Neural crest cell (in vitro differentiated cells): ENCODE data around the gene PRPF18. TPM values are rescaled to one million over a fixed set of nuclear protein-coding genes. Genes with fewer than 3 reads are reported as not detected.

Source experiments
- DNase-seq: peaks from one replicate; pipeline ENCODE4 v3.0.0; 2021; ENCODE audit warnings: low read depth, mixed read lengths, low spot score
- H3K27ac Mint-ChIP-seq: one replicate; pipeline ENCODE4 v1.8.0; 2021; ENCODE audit warnings: mild to moderate bottlenecking, mixed read lengths; ENCODE audit not compliant: unreplicated experiment
- H3K27me3 Mint-ChIP-seq: 2 replicates; pipeline ENCODE4 v1.8.0; 2021; ENCODE audit warnings: low read depth, mild to moderate bottlenecking, mixed read lengths
- H3K36me3 Mint-ChIP-seq: 2 replicates; pipeline ENCODE4 v1.8.0; 2021; ENCODE audit warnings: low read depth, mild to moderate bottlenecking, mixed read lengths
- H3K4me1 Mint-ChIP-seq: 2 replicates; pipeline ENCODE4 v1.8.0; 2021; ENCODE audit warnings: mixed read lengths
- H3K4me3 Mint-ChIP-seq: one replicate; pipeline ENCODE4 v1.8.0; 2021; ENCODE audit warnings: mild to moderate bottlenecking, mixed read lengths
- H3K9me3 Mint-ChIP-seq: 2 replicates; pipeline ENCODE4 v1.8.0; 2021; ENCODE audit warnings: mixed read lengths
- CTCF ChIP-seq: fragments of 200-600 bp; sonication (generic); conservative IDR thresholded peaks from 2 replicates; pipeline ENCODE4 v1.5.0; 2021; ENCODE audit warnings: antibody characterized with exemption, mild to moderate bottlenecking
- total RNA-seq: library from RNA; stranded (reverse); gene quantifications from 2 replicates; pipeline ENCODE4 v1.2.1, GENCODE V29; 2021

The PRPF18 gene
- total RNA-seq, 1 donor from 2014 or later, result 14.6 TPM

- peak; percentile 96 for TF ChIP-seq CTCF
- no peaks in the 10 kb centered on the region for H3K9me3 Mint-ChIP-seq
- peaks cover 16% of the 10 kb centered on the region for H3K4me1 Mint-ChIP-seq
- H3K36me3 Mint-ChIP-seq, result peaks cover 9% of the 10 kb centered on the region
- H3K4me3 Mint-ChIP-seq, result no peak overlapping the region
- peak; percentile 65 for DNase-seq
- H3K27me3 Mint-ChIP-seq, result no peaks in the 10 kb centered on the region
- H3K27ac Mint-ChIP-seq, result no peak overlapping the region
Measured at GRCh38 chr10:13659887-13660550, 73.3 kb downstream of the PRPF18 start.

- peaks cover 16% of the 10 kb centered on the region for H3K4me1 Mint-ChIP-seq
- no peaks in the 10 kb centered on the region for H3K27me3 Mint-ChIP-seq
- peaks cover 11% of the 10 kb centered on the region for H3K36me3 Mint-ChIP-seq
- no peak overlapping the region for H3K4me3 Mint-ChIP-seq
- DNase-seq, result no peak
- peak overlapping the region; percentile 53 for H3K27ac Mint-ChIP-seq
- TF ChIP-seq CTCF, result no peak
- H3K9me3 Mint-ChIP-seq, result no peaks in the 10 kb centered on the region
Measured at GRCh38 chr10:13660551-13660920, 73.8 kb downstream of the PRPF18 start.

- no peak for DNase-seq
- peak overlapping the region; percentile 81 for H3K27ac Mint-ChIP-seq
- peaks cover 16% of the 10 kb centered on the region for H3K4me1 Mint-ChIP-seq
- H3K27me3 Mint-ChIP-seq, result no peaks in the 10 kb centered on the region
- no peak for TF ChIP-seq CTCF
- no peaks in the 10 kb centered on the region for H3K9me3 Mint-ChIP-seq
- peaks cover 14% of the 10 kb centered on the region for H3K36me3 Mint-ChIP-seq
- H3K4me3 Mint-ChIP-seq, result no peak overlapping the region
Measured at GRCh38 chr10:13661256-13661655, 74.5 kb downstream of the PRPF18 start.

DNA sequence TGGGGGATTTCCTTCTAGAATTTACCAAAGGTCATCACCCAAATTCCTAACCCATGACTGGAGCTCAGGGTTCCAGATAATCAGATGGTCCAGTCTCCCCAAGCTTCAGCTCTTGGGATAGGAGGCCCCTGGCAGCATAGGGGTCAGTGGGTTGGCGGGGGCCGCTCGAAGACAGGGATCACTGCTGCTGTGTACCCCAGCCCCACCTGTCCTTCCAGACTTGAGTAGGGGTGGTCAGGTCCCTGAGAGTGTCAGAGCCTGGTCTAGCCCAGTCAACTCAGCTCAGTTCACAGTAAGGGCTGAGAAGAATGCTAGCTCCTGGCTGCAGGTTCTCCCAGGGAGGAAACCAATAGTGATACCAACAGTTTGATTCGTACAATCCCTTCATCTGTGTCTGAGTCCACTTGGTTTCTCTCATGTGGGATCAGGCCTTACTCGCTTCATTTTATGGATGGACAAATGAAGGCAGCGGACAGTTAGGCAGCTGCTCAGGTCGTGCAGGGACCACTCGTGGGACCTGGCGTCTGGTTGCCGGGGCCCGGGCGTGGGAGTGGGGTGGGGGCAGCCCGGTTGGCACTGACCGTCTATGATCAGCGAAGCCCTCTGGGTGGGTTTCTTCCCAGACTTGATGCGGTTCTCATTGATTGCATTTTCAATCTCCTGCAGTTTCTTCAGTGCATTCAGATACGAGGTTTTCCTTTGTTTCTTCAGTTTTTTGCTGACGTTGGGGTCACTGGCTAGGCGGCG, 78.9 kb downstream of the PRPF18 start:
- Mint-ChIP-seq H3K27ac (no peak overlapping the region), H3K9me3 (no peaks in the 10 kb centered on the region), H3K27me3 (no peaks in the 10 kb centered on the region), H3K4me1 (peaks cover 22% of the 10 kb centered on the region), H3K4me3 (no peak overlapping the region), H3K36me3 (peaks cover 34% of the 10 kb centered on the region)
- TF ChIP-seq CTCF, result no peak
- DNase-seq, result no peak

DNA sequence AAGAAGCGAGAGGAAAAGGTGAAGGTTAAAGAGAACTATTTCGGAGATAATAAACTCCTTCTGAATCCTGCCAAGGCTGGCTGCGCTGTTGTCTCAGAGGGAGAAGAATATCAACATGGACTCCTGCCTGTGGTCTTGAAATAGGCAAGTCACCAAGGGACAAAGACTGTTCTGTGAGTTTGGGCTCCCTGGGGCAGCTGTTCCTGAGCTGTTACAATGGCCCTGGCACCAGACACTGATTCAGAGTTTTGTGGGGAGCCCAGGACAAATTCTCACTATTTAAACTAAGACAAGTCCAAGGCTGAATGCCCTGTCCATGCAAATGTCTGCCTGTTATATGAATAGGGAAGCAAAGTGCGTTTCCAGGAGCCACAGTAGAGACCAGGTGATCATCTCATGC, 81.4 kb downstream of the PRPF18 start:
- TF ChIP-seq CTCF, result no peak
- Mint-ChIP-seq H3K27me3 (no peaks in the 10 kb centered on the region), H3K36me3 (peaks cover 33% of the 10 kb centered on the region), H3K4me1 (peaks cover 28% of the 10 kb centered on the region), H3K9me3 (no peaks in the 10 kb centered on the region), H3K27ac (peak overlapping the region; percentile 9), H3K4me3 (no peak overlapping the region)
- DNase-seq, result no peak
